Activated CD4-positive, alpha-beta T cell treated with anti-CD3 and anti-CD28 coated beads for 48 hours (primary cell): ENCODE results near the gene UPF3A.

Experiments
- DNase-seq: peaks from one replicate; pipeline ENCODE4 v3.0.0-alpha.2; 2020

The UPF3A gene

DNA sequence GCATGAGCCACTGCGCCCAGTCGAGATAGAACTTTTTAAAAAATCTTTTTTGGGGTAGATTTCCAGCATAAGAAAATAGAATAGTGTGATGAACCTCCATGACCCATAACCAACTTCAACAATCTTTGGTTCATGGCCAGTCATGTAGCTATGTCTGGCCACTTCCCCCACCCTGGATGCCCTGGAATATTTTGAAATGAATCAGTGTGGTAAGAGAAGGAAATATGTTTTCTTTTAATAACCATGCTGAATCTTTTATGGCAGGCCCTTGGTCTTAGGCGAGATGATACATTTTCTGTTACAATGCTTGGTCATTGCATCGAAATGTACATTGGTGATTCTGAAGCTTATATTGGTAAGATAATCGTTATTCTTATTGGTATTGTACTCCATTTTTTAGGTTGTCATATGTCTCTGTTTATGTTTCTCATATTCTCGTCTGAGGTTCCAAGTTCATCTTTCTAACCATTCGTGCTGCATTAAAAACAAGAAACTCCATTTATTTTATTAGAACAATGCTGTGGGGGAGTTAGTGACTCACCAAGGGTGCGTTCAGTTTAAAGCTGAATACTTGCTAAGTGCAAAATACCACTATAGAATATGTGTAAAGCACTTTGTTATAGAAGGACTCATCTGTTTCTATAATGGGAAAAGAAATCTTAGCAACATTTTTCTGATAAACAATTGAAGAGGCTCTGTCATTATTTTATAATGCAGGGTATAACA is 16.4 kb upstream of the UPF3A start:
- DNase-seq: no peak

- no peak for DNase-seq
Measured at GRCh38 chr13:114266241-114266640, 15.2 kb upstream of the UPF3A start.

- no peak for DNase-seq
Measured at GRCh38 chr13:114268344-114269280, 12.8 kb upstream of the UPF3A start.

GRCh38 chr13:114269281-114269770 is 12.1 kb upstream of the UPF3A start:
- no peak for DNase-seq

GRCh38 chr13:114272977-114273376 is 8.4 kb upstream of the UPF3A start:
- DNase-seq: no peak

GRCh38 chr13:114275304-114275703 is 6.1 kb upstream of the UPF3A start:
- no peak for DNase-seq

GRCh38 chr13:114279146-114279545 is 2.3 kb upstream of the UPF3A start:
- no peak for DNase-seq

GRCh38 chr13:114279758-114280355 is 1.5 kb upstream of the UPF3A start:
- DNase-seq: no peak

- peak; percentile 79 for DNase-seq
Measured at GRCh38 chr13:114282041-114282670, 755 bp downstream of the UPF3A start.

GRCh38 chr13:114283576-114283975 is 2.2 kb downstream of the UPF3A start:
- no peak for DNase-seq

GRCh38 chr13:114284680-114285079 is 3.3 kb downstream of the UPF3A start:
- DNase-seq: no peak

GRCh38 chr13:114285166-114285808 is 3.9 kb downstream of the UPF3A start:
- no peak for DNase-seq

DNA sequence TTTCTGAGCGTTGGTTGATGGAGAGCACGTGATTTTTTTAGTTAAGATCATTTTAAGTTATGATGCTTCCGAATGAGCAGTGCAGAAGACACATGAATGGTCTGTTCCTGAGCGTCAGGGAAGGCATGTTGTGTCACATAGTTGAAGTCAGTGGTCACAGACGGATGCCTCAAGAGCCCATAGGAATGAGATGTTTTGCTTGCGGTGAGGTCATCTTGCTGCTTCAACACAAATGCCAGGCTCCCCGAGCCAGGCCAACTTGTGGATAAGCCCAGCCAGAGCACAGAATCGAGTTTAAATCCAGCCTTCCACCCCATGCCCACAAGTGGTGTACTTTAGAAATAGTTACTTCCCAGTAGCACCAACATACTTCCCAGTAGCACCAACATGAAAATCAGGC is 5.4 kb downstream of the UPF3A start:
- DNase-seq: no peak

- DNase-seq: no peak
Measured at GRCh38 chr13:114288157-114288591, 6.8 kb downstream of the UPF3A start.

GRCh38 chr13:114296448-114296847 is 15.0 kb downstream of the UPF3A start:
- no peak for DNase-seq

DNA sequence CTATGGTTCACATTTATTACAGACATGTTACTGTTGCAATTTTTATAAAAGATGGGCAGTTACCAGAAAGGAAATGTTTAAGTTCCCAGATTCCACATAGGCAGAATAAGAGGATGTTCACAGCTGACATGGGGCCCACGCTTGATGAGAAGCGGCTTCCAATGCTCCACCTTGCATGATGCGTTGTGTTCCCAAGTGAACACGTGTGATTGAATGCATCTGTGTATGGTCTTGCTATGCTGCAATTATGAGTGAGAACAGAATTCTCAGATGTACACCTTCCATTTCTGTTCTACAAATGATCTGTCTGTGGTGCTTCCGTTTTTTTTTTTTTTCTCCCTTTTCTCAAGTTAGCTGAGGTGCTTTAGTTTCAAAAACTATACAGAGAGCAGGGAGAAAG is 15.5 kb downstream of the UPF3A start:
- DNase-seq: no peak

- DNase-seq: no peak
Measured at GRCh38 chr13:114298866-114299265, 17.5 kb downstream of the UPF3A start.

DNA sequence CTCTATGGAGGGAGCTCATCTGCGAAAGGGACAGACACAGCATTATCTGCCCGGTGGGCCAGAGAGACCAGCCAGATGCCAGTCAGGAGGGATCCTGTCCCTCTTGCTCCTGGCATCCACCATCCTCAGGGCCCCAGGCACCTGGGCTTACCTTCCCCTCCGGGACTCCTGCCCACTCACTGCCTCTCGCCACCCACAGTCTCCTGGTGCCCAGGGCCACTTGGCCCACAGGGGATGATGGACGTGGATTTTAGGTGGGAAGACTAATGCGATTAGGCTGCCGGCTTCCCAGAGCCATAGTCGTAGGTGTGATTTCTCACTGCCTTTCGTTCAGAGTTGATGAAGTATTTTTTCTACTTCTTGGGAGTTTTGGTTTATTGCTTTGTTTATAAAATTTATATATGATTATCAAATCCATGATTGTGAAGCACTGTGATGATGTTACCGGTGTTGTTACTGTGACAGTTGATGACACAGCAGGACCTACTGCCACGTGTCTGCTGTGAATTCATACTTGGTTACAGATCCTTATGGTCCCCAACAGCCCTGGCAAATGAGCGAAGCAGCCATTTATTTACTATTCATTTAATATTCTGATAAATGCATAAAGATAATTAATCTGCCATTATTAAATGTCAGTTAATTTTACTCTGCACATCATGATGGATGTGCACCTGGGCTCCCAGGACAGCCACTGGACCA is 18.4 kb downstream of the UPF3A start:
- no peak for DNase-seq

DNA sequence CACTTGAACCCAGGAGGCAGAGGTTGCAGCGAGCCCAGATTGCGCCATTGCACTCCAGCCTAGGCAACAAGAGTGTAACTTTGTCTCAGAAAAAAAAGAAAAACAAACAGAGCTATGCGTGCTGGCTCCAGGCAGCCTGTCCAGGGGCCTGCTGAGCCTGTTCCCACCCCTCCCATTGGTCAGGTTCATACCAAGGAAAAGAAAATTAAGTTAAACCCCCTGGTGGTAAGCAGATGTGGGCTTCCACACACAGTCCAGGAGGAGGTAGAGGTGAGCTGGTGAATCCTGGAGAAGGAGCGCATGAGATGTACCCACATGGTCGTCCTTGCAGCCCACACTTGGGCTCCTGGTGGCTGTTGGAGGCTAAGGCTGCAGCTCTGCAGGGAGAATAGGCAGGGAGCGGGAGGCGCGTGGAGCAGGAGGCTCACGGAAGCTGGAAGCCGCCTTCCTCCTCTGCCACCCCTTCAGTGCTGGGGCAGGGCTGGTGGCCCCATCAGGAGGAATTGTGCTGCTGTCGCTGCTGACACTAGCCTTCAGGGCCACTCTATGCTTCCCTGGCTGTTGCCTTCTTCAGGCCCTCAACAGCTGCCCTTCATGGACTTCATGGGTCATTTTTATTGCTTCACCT is 22.4 kb downstream of the UPF3A start:
- DNase-seq: no peak

DNA sequence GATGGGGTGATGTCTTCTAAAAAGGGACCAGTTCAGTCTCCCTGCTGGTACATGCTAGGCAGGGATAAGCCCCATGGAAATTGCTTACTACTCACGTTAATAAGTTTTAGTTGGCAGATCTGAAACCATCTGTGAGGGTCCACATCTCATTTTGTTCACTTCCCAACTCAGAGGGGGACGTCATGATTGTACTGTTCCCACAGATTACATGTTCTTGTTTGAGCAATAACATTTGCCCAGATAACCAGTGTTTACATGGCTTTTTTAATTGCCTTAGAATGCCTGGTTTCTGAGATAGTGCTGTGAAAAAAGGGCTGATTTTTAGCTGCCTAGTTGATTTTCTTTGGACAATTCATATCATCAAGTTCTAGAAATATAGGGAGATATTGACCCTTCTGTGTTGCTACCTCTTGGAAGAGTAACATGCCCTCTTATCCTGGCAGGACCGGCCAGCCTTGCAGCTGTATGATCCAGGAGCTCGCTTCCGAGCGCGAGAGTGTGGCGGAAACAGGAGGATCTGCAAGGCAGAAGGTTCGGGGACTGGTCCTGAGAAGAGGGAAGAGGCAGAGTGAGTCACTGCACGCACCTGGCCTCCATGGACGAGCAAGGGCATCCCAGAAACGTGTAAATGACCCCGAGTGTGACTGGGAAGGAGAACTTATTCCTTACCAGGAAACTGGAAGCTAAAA is 23.1 kb downstream of the UPF3A start:
- no peak for DNase-seq

DNA sequence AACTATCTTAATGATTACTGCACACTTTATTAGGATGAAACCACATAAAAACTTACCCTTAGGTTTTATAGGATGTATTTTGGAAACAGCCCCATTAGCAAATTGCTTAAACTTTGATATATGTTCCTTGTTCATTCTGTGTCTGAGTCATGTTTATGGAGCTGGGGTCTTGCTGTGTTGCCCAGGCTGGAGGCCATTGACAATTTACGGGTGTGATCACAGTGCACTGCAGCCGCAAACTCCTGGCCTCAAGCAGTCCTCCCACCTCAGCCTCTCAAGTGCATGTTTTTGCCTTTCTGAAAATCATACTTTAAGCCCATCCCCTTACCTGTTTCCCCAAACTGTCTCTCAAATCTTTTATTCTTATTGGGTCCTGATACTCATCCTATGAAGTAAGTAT is 27.7 kb downstream of the UPF3A start:
- DNase-seq: no peak
